ENCODE data around the gene ERP27. TPM values are rescaled to one million over a fixed set of nuclear protein-coding genes. Genes with fewer than 3 reads are reported as not detected.

Gene ERP27
- total and polyA plus RNA-seq, 2 donors (not counting 1 experiment from before 2014, with no cell fraction given) = 0.10 to 0.17 TPM

- Histone ChIP-seq H4K20me1 (ENCODE audit: control insufficient read depth, extremely low read depth, insufficient read depth, low read length) (no peaks in the 10 kb centered on the region), H3K27me3 (ENCODE audit: control insufficient read depth, insufficient read depth, low read length) (no peaks in the 10 kb centered on the region), H3K79me2 (ENCODE audit: control insufficient read depth, insufficient read depth, low read length) (no peaks in the 10 kb centered on the region), H3K9me3 (ENCODE audit: control insufficient read depth, insufficient read depth, low read depth, low read length) (no peaks in the 10 kb centered on the region), H2AFZ (ENCODE audit: low read length) (no peak overlapping the region), H3K9ac (ENCODE audit: insufficient read depth, low read length) (no peak overlapping the region), H3K36me3 (ENCODE audit: control insufficient read depth, insufficient read depth, low read length) (no peaks in the 10 kb centered on the region), H3K4me1 (ENCODE audit: control insufficient read depth, extremely low read depth, insufficient read depth, low read length) (peaks cover 5% of the 10 kb centered on the region), H3K27ac (ENCODE audit: insufficient read depth, low read length) (no peak overlapping the region), H3K4me2 (ENCODE audit: extremely low read depth, insufficient read depth, low read length) (no peak overlapping the region), H3K4me3 (replicated peaks in 1 of 4; ENCODE audit: control extremely low read depth in 1 of 4, insufficient read depth in 1 of 4, low read depth in 3 of 4, low read length in 4 of 4) (no peak overlapping the region)
- TF ChIP-seq EZH2 (IDR thresholded peaks at IDR 0.05; ENCODE audit: low read length, missing control alignments) (no peak), CTCF (conservative IDR thresholded peaks at IDR 0.05 in 1 of 2, IDR thresholded peaks at IDR 0.05 in 1 of 2; ENCODE audit: low read depth in 1 of 2, low read length in 2 of 2) (no peak)
- no peak for DNase-seq (ENCODE audit: low read depth in 2 of 2)
These were observed 24.5 kb upstream of the ERP27 start for GRCh38 chr12:14962797-14963196.

- Histone ChIP-seq H3K4me2 (ENCODE audit: extremely low read depth, insufficient read depth, low read length) (no peak overlapping the region), H3K27me3 (ENCODE audit: control insufficient read depth, insufficient read depth, low read length) (no peaks in the 10 kb centered on the region), H3K36me3 (ENCODE audit: control insufficient read depth, insufficient read depth, low read length) (no peaks in the 10 kb centered on the region), H3K4me1 (ENCODE audit: control insufficient read depth, extremely low read depth, insufficient read depth, low read length) (peaks cover 5% of the 10 kb centered on the region), H2AFZ (ENCODE audit: low read length) (no peak overlapping the region), H3K79me2 (ENCODE audit: control insufficient read depth, insufficient read depth, low read length) (no peaks in the 10 kb centered on the region), H3K4me3 (replicated peaks in 1 of 4; ENCODE audit: control extremely low read depth in 1 of 4, insufficient read depth in 1 of 4, low read depth in 3 of 4, low read length in 4 of 4) (no peak overlapping the region), H4K20me1 (ENCODE audit: control insufficient read depth, extremely low read depth, insufficient read depth, low read length) (no peaks in the 10 kb centered on the region), H3K9me3 (ENCODE audit: control insufficient read depth, insufficient read depth, low read depth, low read length) (no peaks in the 10 kb centered on the region), H3K9ac (ENCODE audit: insufficient read depth, low read length) (no peak overlapping the region), H3K27ac (ENCODE audit: insufficient read depth, low read length) (no peak overlapping the region)
- no peak for TF ChIP-seq CTCF (conservative IDR thresholded peaks at IDR 0.05 in 1 of 2, IDR thresholded peaks at IDR 0.05 in 1 of 2; ENCODE audit: low read depth in 1 of 2, low read length in 2 of 2)
- no peak for TF ChIP-seq EZH2 (IDR thresholded peaks at IDR 0.05; ENCODE audit: low read length, missing control alignments)
- DNase-seq (ENCODE audit: low read depth in 2 of 2) = no peak
These were observed 23.8 kb upstream of the ERP27 start for GRCh38 chr12:14962153-14962539.

- no peak within 1 kb of the TSS for H3K27ac ChIP-seq (ENCODE audit: insufficient read depth, low read length)
- H3K9me3 ChIP-seq (ENCODE audit: control insufficient read depth, insufficient read depth, low read depth, low read length) = no peaks in the 10 kb centered on the region
- no peaks in the 10 kb centered on the region for H4K20me1 ChIP-seq (ENCODE audit: control insufficient read depth, extremely low read depth, insufficient read depth, low read length)
- DNase-seq (ENCODE audit: low read depth in 2 of 2) = no peak
- no peak for TF ChIP-seq CTCF (conservative IDR thresholded peaks at IDR 0.05 in 1 of 2, IDR thresholded peaks at IDR 0.05 in 1 of 2; ENCODE audit: low read depth in 1 of 2, low read length in 2 of 2)
- no peak for TF ChIP-seq EZH2 (IDR thresholded peaks at IDR 0.05; ENCODE audit: low read length, missing control alignments)
- H3K27me3 ChIP-seq (ENCODE audit: control insufficient read depth, insufficient read depth, low read length) = no peaks in the 10 kb centered on the region
- peak within 1 kb of the TSS in 1 of 4 experiments; percentile 33 for H3K4me3 ChIP-seq (replicated peaks in 1 of 4; ENCODE audit: control extremely low read depth in 1 of 4, insufficient read depth in 1 of 4, low read depth in 3 of 4, low read length in 4 of 4)
- H3K4me1 ChIP-seq (ENCODE audit: control insufficient read depth, extremely low read depth, insufficient read depth, low read length) = peaks cover 5% of the 10 kb centered on the region
- no peak within 1 kb of the TSS for H3K9ac ChIP-seq (ENCODE audit: insufficient read depth, low read length)
- peak within 1 kb of the TSS; percentile 22 for H2AFZ ChIP-seq (ENCODE audit: low read length)
- H3K79me2 ChIP-seq (ENCODE audit: control insufficient read depth, insufficient read depth, low read length) = no peaks in the 10 kb centered on the region
- H3K4me2 ChIP-seq (ENCODE audit: extremely low read depth, insufficient read depth, low read length) = peak within 1 kb of the TSS; percentile 52
- no peaks in the 10 kb centered on the region for H3K36me3 ChIP-seq (ENCODE audit: control insufficient read depth, insufficient read depth, low read length)
These were observed 23.3 kb upstream of the ERP27 start, which contains the start of gene ARHGDIB for GRCh38 chr12:14961466-14962152. ARHGDIB (minus strand) TSS chr12:14961601; CDS start chr12:14950712, 10,889 bp downstream.

Measured in fibroblast of lung (primary cell).